Mucosa of rectum (tissue), 2 donors: ENCODE data around the gene TBC1D32.
A peak's percentile ranks its signal among the peaks of the same experiment; 100 is the strongest.
"Not testable (repeated sequence)": the region's sequence is repeated elsewhere in the genome, so short reads cannot be mapped to it uniquely, and the experiment has no call there.

ENCODE experiments used
- H3K27ac ChIP-seq, 2 donors: one replicate each; pipeline ENCODE4 v1.7.0; 2013; ENCODE audit warnings: inconsistent platforms in 2 of 2, low read depth in 2 of 2, low read length in 2 of 2
- H3K27me3 ChIP-seq, 2 donors: one replicate each; pipeline ENCODE4 v1.7.0; 2013; ENCODE audit warnings: low read length in 2 of 2; ENCODE audit not compliant: control insufficient read depth in 2 of 2, insufficient read depth in 2 of 2
- H3K36me3 ChIP-seq, 2 donors: one replicate each; pipeline ENCODE4 v1.7.0; 2013; ENCODE audit warnings: low read length in 2 of 2; ENCODE audit not compliant: control insufficient read depth in 2 of 2, insufficient read depth in 2 of 2
- H3K4me1 ChIP-seq, 2 donors: one replicate each; pipeline ENCODE4 v1.7.0; 2013; ENCODE audit warnings: low read length in 2 of 2, mild to moderate bottlenecking in 1 of 2; ENCODE audit not compliant: control insufficient read depth in 2 of 2, insufficient read depth in 2 of 2
- H3K4me3 ChIP-seq, 2 donors: one replicate each; pipeline ENCODE4 v1.7.0; 2013; ENCODE audit warnings: low read length in 2 of 2
- H3K9ac ChIP-seq, 2 donors: one replicate each; pipeline ENCODE4 v1.7.0; 2013; ENCODE audit warnings: low read length in 2 of 2, low read depth in 1 of 2, mild to moderate bottlenecking in 1 of 2
- H3K9me3 ChIP-seq, 2 donors: one replicate each; pipeline ENCODE4 v1.7.0; 2013; ENCODE audit warnings: low read length in 2 of 2; ENCODE audit not compliant: control insufficient read depth in 2 of 2
- donor health status: healthy.
- donor health status: Normal muscosa, but diverticular disease.

The TBC1D32 gene

DNA sequence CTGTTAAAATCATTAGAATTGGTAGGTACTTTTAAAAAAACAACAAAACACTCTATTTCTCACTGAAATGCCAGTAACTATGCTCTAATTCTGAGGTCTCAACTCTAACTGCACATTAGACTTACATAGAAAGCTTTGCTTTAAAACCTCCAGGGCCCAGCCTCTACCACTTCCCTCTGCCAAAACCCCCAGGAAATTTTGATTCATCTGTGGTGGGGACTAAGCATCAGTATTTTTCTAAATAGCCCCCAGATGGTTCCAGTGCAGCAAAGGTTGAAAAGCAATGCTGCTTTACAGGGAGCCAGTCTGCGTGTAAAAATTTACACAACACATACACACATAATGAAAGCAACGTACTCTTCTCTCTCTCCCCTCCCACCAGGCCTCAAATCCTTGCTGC is 3.8 kb downstream of the TBC1D32 start:
- H3K36me3 ChIP-seq = no peaks in the 10 kb centered on the region
- no peak overlapping the region for H3K27ac ChIP-seq
- H3K9ac ChIP-seq = no peak overlapping the region
- no peaks in the 10 kb centered on the region for H3K9me3 ChIP-seq
- peaks cover 4 to 5% of the 10 kb centered on the region in 2 donors for H3K4me1 ChIP-seq
- no peaks in the 10 kb centered on the region for H3K27me3 ChIP-seq
- no peak overlapping the region for H3K4me3 ChIP-seq

GRCh38 chr6:121321282-121321681 is 13.0 kb downstream of the TBC1D32 start:
- Histone ChIP-seq H3K4me1 (no peaks in the 10 kb centered on the region), H3K27ac (no peak overlapping the region), H3K27me3 (no peaks in the 10 kb centered on the region), H3K36me3 (peaks cover 0 to 4% of the 10 kb centered on the region in 2 donors), H3K9me3 (no peaks in the 10 kb centered on the region), H3K9ac (no peak overlapping the region), H3K4me3 (no peak overlapping the region)

DNA sequence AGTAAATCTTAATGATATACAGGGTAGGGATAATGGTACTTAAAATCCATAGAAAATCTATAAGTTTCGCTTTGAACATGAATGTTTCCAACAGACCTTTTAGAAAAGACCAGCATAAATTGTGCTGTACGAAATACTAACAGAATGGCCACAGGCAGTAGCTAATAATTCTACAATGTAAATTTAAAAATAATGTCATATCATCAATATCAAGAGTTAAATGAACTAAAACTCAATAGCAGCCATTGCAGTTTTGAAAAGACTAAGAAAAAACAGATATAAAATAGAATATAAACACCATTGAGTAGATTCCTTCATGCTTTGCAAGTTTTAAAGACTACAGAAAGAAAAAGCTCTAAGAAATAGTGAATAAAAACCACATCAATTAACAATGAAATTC is 14.7 kb downstream of the TBC1D32 start:
- Histone ChIP-seq H3K36me3 (peaks cover 0 to 4% of the 10 kb centered on the region in 2 donors), H3K9me3 (no peaks in the 10 kb centered on the region), H3K9ac (no peak overlapping the region), H3K27ac (no peak overlapping the region), H3K27me3 (no peaks in the 10 kb centered on the region), H3K4me1 (peaks cover 1 to 4% of the 10 kb centered on the region in 2 donors), H3K4me3 (no peak overlapping the region)

DNA sequence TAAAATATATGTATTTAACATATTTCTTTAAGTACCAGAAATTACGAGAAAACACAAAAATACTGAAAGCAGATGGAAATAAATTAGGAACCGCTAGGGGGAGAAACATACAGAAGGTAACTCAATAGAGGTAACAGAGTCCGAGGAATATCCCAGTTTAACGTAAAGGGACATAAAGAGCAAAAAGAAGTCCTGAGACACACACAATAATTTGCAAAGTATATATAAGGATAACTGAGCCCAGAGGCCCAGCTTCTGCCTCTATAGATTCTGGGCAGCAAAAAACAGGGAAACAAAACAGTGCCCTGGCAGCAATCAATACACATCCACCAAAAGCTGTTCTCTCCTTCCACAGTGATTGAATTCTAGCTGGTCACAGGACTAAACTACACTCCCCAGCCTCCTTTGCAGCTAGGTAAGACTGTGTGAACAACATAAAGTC is 15.1 kb downstream of the TBC1D32 start:
- no peak overlapping the region for H3K27ac ChIP-seq

DNA sequence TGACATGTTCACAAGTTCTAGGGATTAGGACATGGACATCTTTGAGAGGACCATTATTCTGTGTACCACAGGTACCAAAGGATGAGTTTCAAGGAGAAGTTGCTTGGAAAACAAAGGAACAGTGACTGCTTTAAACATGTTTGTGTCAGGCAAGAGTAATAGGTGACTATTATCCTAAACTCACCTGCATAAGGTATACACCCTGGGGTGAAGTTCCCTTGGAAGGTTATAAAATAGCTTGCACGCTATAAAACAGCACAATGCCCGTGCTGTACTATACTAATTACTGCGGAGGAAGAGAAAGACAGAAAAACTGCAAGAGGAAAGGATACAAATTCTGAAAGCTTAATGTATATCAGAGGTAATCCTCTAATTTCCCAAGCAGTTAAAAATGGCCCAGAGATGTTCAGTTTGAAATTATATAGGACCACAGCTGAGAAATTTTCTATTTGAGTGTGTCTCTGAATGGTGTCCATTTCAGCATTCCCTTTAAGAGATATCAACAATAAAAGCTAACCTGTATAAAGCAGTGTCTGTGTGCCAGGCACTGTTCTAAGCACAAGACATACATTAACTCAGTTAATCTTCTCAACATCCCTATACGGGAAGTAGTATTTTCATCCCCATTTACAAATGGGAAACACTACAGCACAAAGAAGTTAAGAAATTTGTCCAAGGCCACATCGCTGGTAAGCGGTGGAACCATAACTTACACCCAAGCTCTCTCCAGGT is 19.7 kb downstream of the TBC1D32 start:
- H3K27ac ChIP-seq = peak overlapping the region; percentile 69 to 72
- no peaks in the 10 kb centered on the region for H3K27me3 ChIP-seq
- peaks cover 6 to 9% of the 10 kb centered on the region in 2 donors for H3K4me1 ChIP-seq
- H3K36me3 ChIP-seq = peaks cover 0 to 2% of the 10 kb centered on the region in 2 donors
- H3K9ac ChIP-seq = peak overlapping the region in 1 of 2 donors; percentile 27
- H3K9me3 ChIP-seq = no peaks in the 10 kb centered on the region
- H3K4me3 ChIP-seq = no peak overlapping the region

More for the DNA sequence above, 15.1 kb downstream of the TBC1D32 start:
- Histone ChIP-seq H3K4me3 (peak overlapping the region in 1 of 2 donors; percentile 45), H3K36me3 (peaks cover under 1 to 4% of the 10 kb centered on the region in 2 donors), H3K9ac (no peak overlapping the region), H3K27me3 (no peaks in the 10 kb centered on the region), H3K9me3 (no peaks in the 10 kb centered on the region), H3K4me1 (peaks cover 4% of the 10 kb centered on the region in 2 donors)

DNA sequence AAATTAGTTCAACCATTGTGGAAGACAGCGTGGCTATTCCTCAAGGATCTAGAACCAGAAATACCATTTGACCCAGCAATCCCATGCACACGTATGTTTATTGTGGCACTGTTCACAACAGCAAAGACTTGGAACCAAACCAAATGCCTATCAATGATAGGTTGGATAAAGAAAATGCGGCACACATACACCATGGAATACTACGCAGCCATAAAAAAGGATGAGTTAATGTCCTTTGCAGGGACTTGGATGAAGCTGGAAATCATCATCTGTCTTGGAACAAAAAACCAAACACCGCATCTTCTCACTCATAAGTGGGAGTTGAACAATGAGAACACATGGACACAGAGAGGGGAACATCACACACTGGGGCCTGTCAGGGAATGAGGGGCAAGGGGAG is 22.5 kb downstream of the TBC1D32 start:
- not testable (repeated sequence) for H3K27me3 ChIP-seq, H3K4me3 ChIP-seq, H3K9ac ChIP-seq, H3K9me3 ChIP-seq, H3K36me3 ChIP-seq, H3K27ac ChIP-seq, H3K4me1 ChIP-seq

DNA sequence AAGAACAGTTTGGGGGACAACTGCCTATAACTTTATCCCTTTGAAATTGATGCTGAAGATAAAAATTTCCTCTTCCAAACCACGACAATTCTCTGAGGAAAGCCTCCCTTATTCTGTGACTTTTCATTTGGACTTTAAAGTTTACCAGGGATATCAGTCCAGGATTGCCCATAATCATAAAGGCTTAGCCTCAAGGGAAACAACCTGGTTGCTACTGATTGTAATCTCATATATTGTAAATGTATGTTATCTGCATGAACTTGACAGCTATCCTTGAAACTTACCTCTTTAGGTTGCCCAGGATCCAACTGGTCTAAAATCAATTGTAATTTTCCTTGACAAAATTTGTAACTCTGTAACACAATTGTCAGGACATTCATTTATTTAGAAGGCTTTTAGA is 23.8 kb downstream of the TBC1D32 start:
- H3K4me3 ChIP-seq = no peak overlapping the region
- H3K9ac ChIP-seq = no peak overlapping the region
- peaks cover 6 to 9% of the 10 kb centered on the region in 2 donors for H3K4me1 ChIP-seq
- H3K9me3 ChIP-seq = no peaks in the 10 kb centered on the region
- peaks cover 0 to 2% of the 10 kb centered on the region in 2 donors for H3K36me3 ChIP-seq
- H3K27me3 ChIP-seq = no peaks in the 10 kb centered on the region
- H3K27ac ChIP-seq = no peak overlapping the region

- H3K9me3 ChIP-seq = no peaks in the 10 kb centered on the region
- H3K27ac ChIP-seq = no peak overlapping the region
- H3K4me3 ChIP-seq = no peak overlapping the region
- H3K27me3 ChIP-seq = no peaks in the 10 kb centered on the region
- H3K4me1 ChIP-seq = peaks cover 2 to 9% of the 10 kb centered on the region in 2 donors
- peaks cover 0 to 2% of the 10 kb centered on the region in 2 donors for H3K36me3 ChIP-seq
- no peak overlapping the region for H3K9ac ChIP-seq
These were observed 24.4 kb downstream of the TBC1D32 start for GRCh38 chr6:121309768-121310469.

DNA sequence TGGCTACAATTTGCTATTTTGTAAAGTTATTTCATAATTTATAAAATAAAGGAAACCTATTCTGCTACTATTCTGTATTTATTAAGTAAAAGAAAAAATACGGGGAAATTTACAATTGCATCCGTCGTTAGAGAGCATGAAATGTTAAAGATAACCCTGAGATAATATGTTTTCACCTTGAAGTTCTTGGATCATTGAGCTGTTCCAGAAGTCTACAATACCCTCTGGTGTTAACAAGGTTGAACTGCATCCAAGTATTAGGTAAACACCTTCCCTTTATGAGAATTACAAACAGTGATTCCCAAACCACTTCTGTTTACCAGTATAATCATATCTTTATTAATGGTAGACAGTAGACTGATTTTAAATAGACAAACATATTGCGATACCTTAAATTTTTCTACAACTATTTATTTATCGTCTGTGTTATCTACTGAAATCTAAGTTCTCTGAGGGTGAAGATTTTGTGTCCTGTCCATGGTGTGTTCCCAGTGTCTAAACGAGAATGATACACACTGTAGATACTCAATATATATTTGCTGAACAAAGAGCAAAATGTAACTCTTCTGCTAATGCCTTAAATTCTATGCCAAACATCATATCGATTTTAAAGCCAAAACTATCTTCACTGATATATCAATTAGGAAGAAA is 28.2 kb downstream of the TBC1D32 start:
- Histone ChIP-seq H3K9me3 (no peaks in the 10 kb centered on the region), H3K9ac (no peak overlapping the region), H3K27ac (no peak overlapping the region), H3K4me1 (peaks cover 0 to 2% of the 10 kb centered on the region in 2 donors), H3K4me3 (no peak overlapping the region), H3K27me3 (no peaks in the 10 kb centered on the region), H3K36me3 (no peaks in the 10 kb centered on the region)

GRCh38 chr6:121302882-121303281 is 31.4 kb downstream of the TBC1D32 start:
- Histone ChIP-seq H3K4me3 (no peak overlapping the region), H3K9ac (no peak overlapping the region), H3K27me3 (no peaks in the 10 kb centered on the region), H3K36me3 (no peaks in the 10 kb centered on the region), H3K4me1 (no peaks in the 10 kb centered on the region), H3K9me3 (no peaks in the 10 kb centered on the region), H3K27ac (no peak overlapping the region)
